ENCODE data around the gene TCN2. TPM values are rescaled to one million over a fixed set of nuclear protein-coding genes. Genes with fewer than 3 reads are reported as not detected.

The TCN2 gene
- total and polyA plus RNA-seq, 4 donors: 10.6 to 60.9 (median 30.6) TPM

DNA sequence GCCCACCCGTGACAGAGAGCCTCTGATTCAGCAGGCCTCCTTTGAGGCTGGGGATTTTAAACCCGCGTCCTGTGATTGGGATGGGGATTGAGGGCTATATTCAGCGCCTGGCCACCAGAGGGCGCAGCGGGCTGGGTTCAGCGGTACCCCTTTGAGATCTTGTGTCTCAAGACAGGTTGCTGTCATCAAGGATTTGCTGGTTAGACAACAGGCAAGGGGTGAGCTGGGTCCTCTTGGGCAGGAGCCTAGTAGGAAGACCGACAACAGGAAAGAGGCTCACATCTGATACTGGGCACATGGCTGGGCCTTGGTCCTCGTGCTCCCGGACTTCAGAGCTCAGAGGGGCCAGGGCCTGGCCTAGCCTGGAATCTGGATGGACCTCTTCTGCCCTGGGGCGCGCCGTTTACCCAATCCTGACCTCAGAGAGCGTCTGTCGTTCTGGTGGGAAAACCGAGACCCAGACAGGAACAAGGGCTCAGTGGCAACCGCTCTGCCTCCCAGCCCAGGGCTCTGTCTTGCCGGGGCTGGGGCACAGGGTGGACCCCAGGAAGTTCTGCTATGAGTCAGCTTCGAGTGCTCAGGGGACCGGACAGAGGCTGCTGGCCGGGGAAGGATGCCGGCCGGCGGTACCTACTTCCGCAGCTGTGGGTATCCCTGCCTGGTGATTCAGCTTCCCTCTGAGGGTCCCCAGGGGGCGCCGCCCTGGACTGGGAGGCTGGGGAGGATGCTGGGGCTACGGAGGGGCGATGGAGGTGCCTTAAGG is 27.7 kb downstream of the TCN2 start:
- H3K27me3 ChIP-seq (ENCODE audit: control insufficient read depth in 3 of 3, insufficient read depth in 3 of 3, low read length in 2 of 3): no peaks in the 10 kb centered on the region
- H3K27ac ChIP-seq (ENCODE audit: low read depth in 1 of 2, low read length in 1 of 2): peak overlapping the region; percentile 87 to 90
- no peak overlapping the region for H3K9ac ChIP-seq (ENCODE audit: insufficient read depth in 1 of 2, low read length in 2 of 2)
- 7 to 8% methylated on average over 29 of the region's 29 CpGs for WGBS, 2 donors
- peak; percentile 78 for ATAC-seq (ENCODE audit: insufficient read depth, low FRiP score)
- no peaks in the 10 kb centered on the region for H3K36me3 ChIP-seq (ENCODE audit: control insufficient read depth in 4 of 4, insufficient read depth in 4 of 4, low read length in 4 of 4)
- peak; percentile 82 to 85 (median 84) for DNase-seq
- H3K4me1 ChIP-seq (ENCODE audit: control insufficient read depth in 5 of 5, insufficient read depth in 5 of 5, low read length in 5 of 5): peaks cover 0 to 22% (median 12%) of the 10 kb centered on the region in 5 donors
- no peak overlapping the region for H3K4me3 ChIP-seq
- TF ChIP-seq, protein P1, sequence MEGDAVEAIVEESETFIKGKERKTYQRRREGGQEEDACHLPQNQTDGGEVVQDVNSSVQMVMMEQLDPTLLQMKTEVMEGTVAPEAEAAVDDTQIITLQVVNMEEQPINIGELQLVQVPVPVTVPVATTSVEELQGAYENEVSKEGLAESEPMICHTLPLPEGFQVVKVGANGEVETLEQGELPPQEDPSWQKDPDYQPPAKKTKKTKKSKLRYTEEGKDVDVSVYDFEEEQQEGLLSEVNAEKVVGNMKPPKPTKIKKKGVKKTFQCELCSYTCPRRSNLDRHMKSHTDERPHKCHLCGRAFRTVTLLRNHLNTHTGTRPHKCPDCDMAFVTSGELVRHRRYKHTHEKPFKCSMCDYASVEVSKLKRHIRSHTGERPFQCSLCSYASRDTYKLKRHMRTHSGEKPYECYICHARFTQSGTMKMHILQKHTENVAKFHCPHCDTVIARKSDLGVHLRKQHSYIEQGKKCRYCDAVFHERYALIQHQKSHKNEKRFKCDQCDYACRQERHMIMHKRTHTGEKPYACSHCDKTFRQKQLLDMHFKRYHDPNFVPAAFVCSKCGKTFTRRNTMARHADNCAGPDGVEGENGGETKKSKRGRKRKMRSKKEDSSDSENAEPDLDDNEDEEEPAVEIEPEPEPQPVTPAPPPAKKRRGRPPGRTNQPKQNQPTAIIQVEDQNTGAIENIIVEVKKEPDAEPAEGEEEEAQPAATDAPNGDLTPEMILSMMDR (IDR thresholded peaks at IDR 0.05; ENCODE audit: control extremely low read depth, extremely low read depth): peak; percentile 91
- no peaks in the 10 kb centered on the region for H3K9me3 ChIP-seq (ENCODE audit: control insufficient read depth in 4 of 4, insufficient read depth in 3 of 4, low read length in 3 of 4)

DNA sequence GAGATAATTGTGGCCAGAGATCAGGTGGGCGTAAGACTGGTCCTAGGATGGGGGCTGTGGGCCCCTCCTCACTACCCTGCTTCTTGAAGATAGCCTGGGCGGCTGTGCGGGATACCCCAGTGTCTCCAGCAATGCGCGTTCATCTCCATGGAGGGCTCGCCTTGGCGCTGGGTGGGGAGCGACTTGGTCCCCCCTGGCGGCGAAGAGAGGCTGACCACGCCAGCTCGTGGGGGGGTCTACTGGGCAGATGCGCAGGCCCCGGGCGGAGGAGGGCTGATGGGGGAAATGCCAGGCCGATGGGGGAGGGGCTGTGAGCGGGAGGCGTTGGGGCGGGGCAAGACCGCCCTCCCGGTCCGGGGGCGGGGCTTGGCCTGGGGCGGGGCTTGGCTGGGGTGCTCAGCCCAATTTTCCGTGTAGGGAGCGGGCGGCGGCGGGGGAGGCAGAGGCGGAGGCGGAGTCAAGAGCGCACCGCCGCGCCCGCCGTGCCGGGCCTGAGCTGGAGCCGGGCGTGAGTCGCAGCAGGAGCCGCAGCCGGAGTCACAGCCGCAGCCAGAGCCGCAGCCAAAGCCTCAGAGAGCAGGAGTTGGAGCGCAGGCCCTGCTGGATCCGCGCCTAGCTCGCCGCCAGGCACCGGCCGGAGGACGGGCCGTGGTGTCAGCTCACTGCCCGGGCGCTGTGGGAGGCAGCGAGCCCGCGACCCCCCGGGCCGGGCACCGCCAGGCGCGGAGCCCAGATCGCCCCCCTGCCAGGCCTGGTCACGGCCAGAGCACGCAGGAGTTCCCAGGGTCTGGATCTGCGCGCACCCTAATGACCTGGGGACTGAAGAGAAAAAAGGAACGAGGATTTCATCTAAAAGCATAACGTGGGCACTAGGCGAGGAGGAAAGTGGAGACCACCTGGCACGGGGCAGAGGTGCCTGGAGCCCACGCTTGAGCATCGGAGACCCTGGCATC is 28.6 kb downstream of the TCN2 start, which contains the start of gene SLC35E4:
SLC35E4 (plus strand) TSS at position 509 of the 953 bp plus-strand sequence. CDS start 670 bp downstream, outside the sequence.
- Histone ChIP-seq H3K27ac (ENCODE audit: low read depth in 1 of 2, low read length in 1 of 2) (peak within 1 kb of the TSS; percentile 87 to 91), H3K9me3 (ENCODE audit: control insufficient read depth in 4 of 4, insufficient read depth in 3 of 4, low read length in 3 of 4) (no peaks in the 10 kb centered on the region), H3K27me3 (ENCODE audit: control insufficient read depth in 3 of 3, insufficient read depth in 3 of 3, low read length in 2 of 3) (no peaks in the 10 kb centered on the region), H3K36me3 (ENCODE audit: control insufficient read depth in 4 of 4, insufficient read depth in 4 of 4, low read length in 4 of 4) (no peaks in the 10 kb centered on the region), H3K4me1 (ENCODE audit: control insufficient read depth in 5 of 5, insufficient read depth in 5 of 5, low read length in 5 of 5) (peaks cover 0 to 22% (median 12%) of the 10 kb centered on the region in 5 donors), H3K4me3 (peak within 1 kb of the TSS; percentile 65), H3K9ac (ENCODE audit: insufficient read depth in 1 of 2, low read length in 2 of 2) (peak within 1 kb of the TSS in 1 of 2 donors; percentile 67)
- TF ChIP-seq, protein P1 (IDR thresholded peaks at IDR 0.05; ENCODE audit: control extremely low read depth, extremely low read depth): peak; percentile 1
- DNase-seq: peak; percentile 92 to 94 (median 94)
- 1% methylated on average over 55 to 75 of the region's 75 CpGs for WGBS, 2 donors
- ATAC-seq (ENCODE audit: insufficient read depth, low FRiP score): peak; percentile 95

DNA sequence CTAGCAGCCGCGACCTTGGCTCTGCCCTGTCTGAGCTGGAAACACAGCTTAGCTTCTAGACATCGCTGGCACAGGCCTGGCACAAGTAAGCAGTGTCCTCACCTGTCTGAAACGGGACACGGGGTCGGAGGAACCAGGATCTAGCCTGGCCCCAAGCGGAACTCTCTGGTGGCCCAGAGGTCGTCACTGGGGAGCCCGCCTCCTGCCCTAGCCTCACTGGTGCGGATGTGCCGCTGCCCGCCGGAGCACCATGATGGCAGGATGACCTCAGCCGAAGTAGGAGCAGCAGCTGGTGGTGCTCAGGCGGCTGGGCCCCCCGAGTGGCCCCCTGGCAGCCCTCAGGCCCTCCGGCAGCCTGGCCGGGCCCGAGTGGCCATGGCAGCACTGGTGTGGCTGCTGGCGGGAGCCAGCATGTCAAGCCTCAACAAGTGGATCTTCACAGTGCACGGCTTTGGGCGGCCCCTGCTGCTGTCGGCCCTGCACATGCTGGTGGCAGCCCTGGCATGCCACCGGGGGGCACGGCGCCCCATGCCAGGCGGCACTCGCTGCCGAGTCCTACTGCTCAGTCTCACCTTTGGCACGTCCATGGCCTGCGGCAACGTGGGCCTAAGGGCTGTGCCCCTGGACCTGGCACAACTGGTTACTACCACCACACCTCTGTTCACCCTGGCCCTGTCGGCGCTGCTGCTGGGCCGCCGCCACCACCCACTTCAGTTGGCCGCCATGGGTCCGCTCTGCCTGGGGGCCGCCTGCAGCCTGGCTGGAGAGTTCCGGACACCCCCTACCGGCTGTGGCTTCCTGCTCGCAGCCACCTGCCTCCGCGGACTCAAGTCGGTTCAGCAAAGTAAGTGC is 29.5 kb downstream of the TCN2 start:
- DNase-seq (peak in 1 of 3 donors; percentile 23), ATAC-seq (ENCODE audit: insufficient read depth, low FRiP score) (no peak)
- no peaks in the 10 kb centered on the region for H3K9me3 ChIP-seq (ENCODE audit: control insufficient read depth in 4 of 4, insufficient read depth in 3 of 4, low read length in 3 of 4)
- H3K9ac ChIP-seq (ENCODE audit: insufficient read depth in 1 of 2, low read length in 2 of 2): peak overlapping the region in 1 of 2 donors; percentile 67
- peaks cover 0 to 22% (median 12%) of the 10 kb centered on the region in 5 donors for H3K4me1 ChIP-seq (ENCODE audit: control insufficient read depth in 5 of 5, insufficient read depth in 5 of 5, low read length in 5 of 5)
- H3K27ac ChIP-seq (ENCODE audit: low read depth in 1 of 2, low read length in 1 of 2): peak overlapping the region in 1 of 2 donors; percentile 91
- no peaks in the 10 kb centered on the region for H3K36me3 ChIP-seq (ENCODE audit: control insufficient read depth in 4 of 4, insufficient read depth in 4 of 4, low read length in 4 of 4)
- TF ChIP-seq, protein P1 (IDR thresholded peaks at IDR 0.05; ENCODE audit: control extremely low read depth, extremely low read depth): no peak
- H3K27me3 ChIP-seq (ENCODE audit: control insufficient read depth in 3 of 3, insufficient read depth in 3 of 3, low read length in 2 of 3): no peaks in the 10 kb centered on the region
- WGBS, 2 donors: 45 to 72% methylated on average over 44 to 45 of the region's 45 CpGs
- peak overlapping the region; percentile 65 for H3K4me3 ChIP-seq

All from lung (tissue), 12 donors.